K562 (cell line): ENCODE data around the gene EPO. TPM values are rescaled to one million over a fixed set of nuclear protein-coding genes. Genes with fewer than 3 reads are reported as not detected.
A peak's percentile ranks its signal among the peaks of the same experiment; 100 is the strongest.

Experiments
- CEBPG ChIP-seq, 3 experiments: fragments of 200-800 bp in 1 of 3; sonication (Bioruptor generic) in 1 of 3; sonication (generic) in 1 of 3; formaldehyde crosslinking in 1 of 3; IDR thresholded peaks in 2 of 3; conservative IDR thresholded peaks in 1 of 3; 2 replicates each; pipeline versions ENCODE4 v1.6.1 to v1.8.0; 2016 to 2022; ENCODE audit warnings: missing compliant biosample characterization in 2 of 3, missing genetic modification characterization in 2 of 3, mild to moderate bottlenecking in 1 of 3, missing genetic modification reagents in 1 of 3
- HOXB6 ChIP-seq: fragments of 250-450 bp; sonication (Bioruptor Pico); IDR thresholded peaks from 2 replicates; pipeline ENCODE4 v1.5.1; 2022; ENCODE audit warnings: mild to moderate bottlenecking, borderline replicate concordance
- KDM4B ChIP-seq, 2 experiments: fragments of 450-650 bp in 1 of 2; sonication (generic) in 1 of 2; IDR thresholded peaks; 2 replicates each; pipeline ENCODE4 v1.6.1; 2016 to 2017; ENCODE audit warnings: borderline replicate concordance in 2 of 2, antibody characterized with exemption in 1 of 2, low read depth in 1 of 2, mild to moderate bottlenecking in 1 of 2
- LARP7 ChIP-seq: fragments of 450-650 bp; IDR thresholded peaks from 2 replicates; pipeline ENCODE4 v1.6.1; 2016
- MAFF ChIP-seq: IDR thresholded peaks from 2 replicates; pipeline ENCODE4 v1.6.1; 2012; ENCODE audit warnings: low read length, improper control_type of control experiment
- MTA1 ChIP-seq: fragments of 450-650 bp; IDR thresholded peaks from 2 replicates; pipeline ENCODE4 v1.6.1; 2017; ENCODE audit warnings: borderline replicate concordance
- NFATC3 ChIP-seq: fragments of 450-650 bp; IDR thresholded peaks from 2 replicates; pipeline ENCODE4 v1.6.1; 2017; ENCODE audit warnings: mild to moderate bottlenecking
- PCBP1 ChIP-seq: fragments of 200-400 bp; formaldehyde crosslinking; IDR thresholded peaks from 2 replicates; pipeline ENCODE4 v1.6.1; 2018; ENCODE audit warnings: mild to moderate bottlenecking, low read depth, low read length; ENCODE audit not compliant: poor library complexity, severe bottlenecking
- POLR2A ChIP-seq: fragments of 450-650 bp; conservative IDR thresholded peaks from 2 replicates; pipeline ENCODE4 v1.6.1; 2016
- SOX6 ChIP-seq: fragments of 450-650 bp; IDR thresholded peaks from 2 replicates; pipeline ENCODE4 v1.6.1; 2014; ENCODE audit warnings: mild to moderate bottlenecking
- SREBF2 ChIP-seq: sonication (generic); formaldehyde crosslinking; IDR thresholded peaks from 2 replicates; pipeline ENCODE4 v1.4.0; 2020; ENCODE audit warnings: mild to moderate bottlenecking, missing genetic modification reagents
- SRSF9 ChIP-seq: fragments of 200-400 bp; formaldehyde crosslinking; IDR thresholded peaks from 2 replicates; pipeline ENCODE4 v1.6.1; 2017; ENCODE audit warnings: low read depth, low read length, borderline replicate concordance
- SUPT5H ChIP-seq: fragments of 450-650 bp; IDR thresholded peaks from 2 replicates; pipeline ENCODE4 v1.6.1; 2016
- TEAD1 ChIP-seq, 2 experiments: fragments of 450-650 bp in 1 of 2; sonication (generic) in 1 of 2; formaldehyde crosslinking; IDR thresholded peaks; 2 replicates each; pipeline versions ENCODE4 v1.4.0 to v1.8.0; 2020 to 2022; ENCODE audit warnings: mild to moderate bottlenecking in 2 of 2, missing genetic modification reagents in 1 of 2
- YY1 ChIP-seq, 3 experiments: IDR thresholded peaks; 2 replicates each; pipeline ENCODE4 v1.6.1; 2011; ENCODE audit warnings: low read length in 2 of 3, mild to moderate bottlenecking in 2 of 3, moderate library complexity in 2 of 3, borderline replicate concordance in 1 of 3, control low read depth in 1 of 3, low read depth in 1 of 3; ENCODE audit not compliant: insufficient read depth in 3 of 3, insufficient replicate concordance in 2 of 3, control insufficient read depth in 1 of 3, insufficient read length in 1 of 3; ENCODE audit errors: extremely low read depth in 1 of 3
- ZNF140 ChIP-seq: fragments of 250-450 bp; sonication (Bioruptor Pico); IDR thresholded peaks from 2 replicates; pipeline ENCODE4 v1.8.0; 2021; ENCODE audit warnings: moderate library complexity, mild to moderate bottlenecking, inconsistent platforms
- ZNF445 ChIP-seq: fragments of 250-450 bp; sonication (Bioruptor Pico); IDR thresholded peaks from 2 replicates; pipeline ENCODE4 v1.4.0; 2020; ENCODE audit warnings: low read depth, mild to moderate bottlenecking, moderate library complexity
- ZNF583 ChIP-seq: fragments of 250-450 bp; sonication (Bioruptor Pico); IDR thresholded peaks from 2 replicates; pipeline ENCODE4 v1.4.0; 2020
- ZNF780A ChIP-seq: fragments of 250-450 bp; sonication (Bioruptor Pico); IDR thresholded peaks from 2 replicates; pipeline ENCODE4 v1.5.0; 2021; ENCODE audit warnings: mild to moderate bottlenecking
- ZNF830 ChIP-seq: fragments of 250-450 bp; sonication (Bioruptor Pico); IDR thresholded peaks from 2 replicates; pipeline ENCODE4 v1.5.0; 2021; ENCODE audit warnings: mild to moderate bottlenecking
- polyA plus RNA-seq, 8 experiments: library from polyadenylated mRNA; depleted of rRNA in 4 of 8; stranded (reverse) in 5 of 8; unstranded in 3 of 8; fragments of >200 nt; fragmentation: Nextera tagmentation in 2 of 8; fragmentation: Illumina TruSeq in 1 of 8; extraction: Ambion mirVana in 2 of 8; extraction: Trizol in 1 of 8; gene quantifications; 2 replicates each; pipeline versions ENCODE4 v1.2.1 to v1.2.3, GENCODE V29; 2011 to 2014; ENCODE audit warnings: inconsistent platforms in 1 of 8, missing spikeins in 1 of 8
- total RNA-seq, 7 experiments: library from RNA; depleted of rRNA in 6 of 7; stranded (reverse); fragments of >200 nt in 6 of 7; fragmentation: Illumina TruSeq in 2 of 7; extraction: Trizol in 2 of 7; gene quantifications; 2 replicates each; pipeline versions ENCODE4 v1.2.1 to v1.2.3, GENCODE V29; 2011 to 2021; ENCODE audit warnings: low replicate concordance in 1 of 7
- TF ChIP-seq, protein P1 (sequence below): sonication (generic); formaldehyde crosslinking; IDR thresholded peaks from 2 replicates; pipeline ENCODE4 v1.5.0; 2020; ENCODE audit warnings: missing genetic modification reagents
- TF ChIP-seq, protein P2 (sequence below): fragments of 450-650 bp; IDR thresholded peaks from 2 replicates; pipeline ENCODE4 v1.6.1; 2016; ENCODE audit warnings: borderline replicate concordance
- TF ChIP-seq, protein P3 (sequence below): sonication (generic); formaldehyde crosslinking; IDR thresholded peaks from 2 replicates; pipeline ENCODE4 v1.9.0; 2022; ENCODE audit warnings: mild to moderate bottlenecking, missing genetic modification reagents
- TF ChIP-seq, protein P4 (sequence below), 2 experiments: fragments of 450-650 bp; conservative IDR thresholded peaks; 2 replicates each; pipeline ENCODE4 v1.6.1; 2017; ENCODE audit warnings: mild to moderate bottlenecking in 2 of 2, moderate library complexity in 2 of 2

Gene EPO
- total and polyA plus RNA-seq, 9 of the 15 experiments (the other 6 are each of a cell fraction or from before 2014, with no cell fraction given): 0.06 to 0.41 (median 0.07) TPM; not detected in 6

DNA sequence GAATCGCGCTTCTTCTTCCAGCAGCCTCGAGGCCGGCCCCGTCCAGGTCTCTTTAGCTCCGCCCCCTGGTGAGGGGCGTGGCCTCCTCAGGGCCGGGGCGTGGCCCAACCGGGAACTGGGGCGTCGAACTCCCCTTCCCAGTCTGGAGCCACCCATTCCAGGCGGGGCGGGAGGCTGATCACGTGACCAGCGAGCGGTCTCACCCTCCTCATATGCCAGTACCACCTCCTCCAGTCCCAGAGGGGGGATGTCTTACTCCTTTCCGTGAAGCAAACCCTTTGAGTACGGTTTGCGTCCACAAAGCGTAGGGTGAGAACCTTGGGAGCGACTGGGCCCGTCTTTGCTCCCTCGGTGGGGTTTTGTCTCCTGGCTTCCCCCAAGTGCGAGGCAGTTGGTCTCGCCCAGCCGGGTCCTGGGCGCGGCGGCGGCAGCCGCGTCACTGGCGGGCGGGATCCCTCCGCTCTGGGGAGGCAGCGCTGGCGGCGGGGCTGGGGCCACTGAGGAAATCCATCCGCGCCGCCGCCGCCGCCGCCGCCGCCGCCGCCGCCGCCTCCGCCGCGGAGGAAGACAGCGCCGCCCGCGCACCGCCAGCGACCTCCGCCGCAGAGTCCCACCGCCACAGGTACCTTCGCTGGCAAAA, 46.8 kb upstream of the EPO start, which contains the start of gene GNB2 (continued):
- TF ChIP-seq, protein P1, sequence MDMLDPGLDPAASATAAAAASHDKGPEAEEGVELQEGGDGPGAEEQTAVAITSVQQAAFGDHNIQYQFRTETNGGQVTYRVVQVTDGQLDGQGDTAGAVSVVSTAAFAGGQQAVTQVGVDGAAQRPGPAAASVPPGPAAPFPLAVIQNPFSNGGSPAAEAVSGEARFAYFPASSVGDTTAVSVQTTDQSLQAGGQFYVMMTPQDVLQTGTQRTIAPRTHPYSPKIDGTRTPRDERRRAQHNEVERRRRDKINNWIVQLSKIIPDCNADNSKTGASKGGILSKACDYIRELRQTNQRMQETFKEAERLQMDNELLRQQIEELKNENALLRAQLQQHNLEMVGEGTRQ (CRISPR knock-in tag): peak; percentile 98
- TF ChIP-seq ZNF445 (CRISPR knock-in tag): 0 out of 2 replicates have a peak, but pooled peaks have one; percentile 2
- no peak for TF ChIP-seq NFATC3
- TF ChIP-seq TEAD1 (CRISPR knock-in tag; IDR thresholded peaks at IDR 0.05): peak; percentile 58 to 75; a peak in 2 of 4 replicates
- no peak for TF ChIP-seq ZNF780A (CRISPR knock-in tag)
- TF ChIP-seq CEBPG (CRISPR knock-in tag; IDR thresholded peaks at IDR 0.05): no peak
- TF ChIP-seq CEBPG (tag; conservative IDR thresholded peaks at IDR 0.05 in 1 of 2, IDR thresholded peaks at IDR 0.05 in 1 of 2): no peak
- peak; percentile 49; the same call in 1 of the 2 replicates for TF ChIP-seq LARP7
- 0 out of 2 replicates have a peak, but pooled peaks have one; percentile 73 for TF ChIP-seq ZNF830
- TF ChIP-seq, protein P2, sequence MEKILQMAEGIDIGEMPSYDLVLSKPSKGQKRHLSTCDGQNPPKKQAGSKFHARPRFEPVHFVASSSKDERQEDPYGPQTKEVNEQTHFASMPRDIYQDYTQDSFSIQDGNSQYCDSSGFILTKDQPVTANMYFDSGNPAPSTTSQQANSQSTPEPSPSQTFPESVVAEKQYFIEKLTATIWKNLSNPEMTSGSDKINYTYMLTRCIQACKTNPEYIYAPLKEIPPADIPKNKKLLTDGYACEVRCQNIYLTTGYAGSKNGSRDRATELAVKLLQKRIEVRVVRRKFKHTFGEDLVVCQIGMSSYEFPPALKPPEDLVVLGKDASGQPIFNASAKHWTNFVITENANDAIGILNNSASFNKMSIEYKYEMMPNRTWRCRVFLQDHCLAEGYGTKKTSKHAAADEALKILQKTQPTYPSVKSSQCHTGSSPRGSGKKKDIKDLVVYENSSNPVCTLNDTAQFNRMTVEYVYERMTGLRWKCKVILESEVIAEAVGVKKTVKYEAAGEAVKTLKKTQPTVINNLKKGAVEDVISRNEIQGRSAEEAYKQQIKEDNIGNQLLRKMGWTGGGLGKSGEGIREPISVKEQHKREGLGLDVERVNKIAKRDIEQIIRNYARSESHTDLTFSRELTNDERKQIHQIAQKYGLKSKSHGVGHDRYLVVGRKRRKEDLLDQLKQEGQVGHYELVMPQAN: no peak
- TF ChIP-seq MTA1: peak; percentile 59; the same call in 1 of the 2 replicates
- peak in 1 of 2 experiments; percentile 91; a peak in 2 of 4 replicates for TF ChIP-seq KDM4B (IDR thresholded peaks at IDR 0.05; ENCODE audit: borderline replicate concordance in 2 of 2, low read depth in 1 of 2)
- TF ChIP-seq, protein P3, sequence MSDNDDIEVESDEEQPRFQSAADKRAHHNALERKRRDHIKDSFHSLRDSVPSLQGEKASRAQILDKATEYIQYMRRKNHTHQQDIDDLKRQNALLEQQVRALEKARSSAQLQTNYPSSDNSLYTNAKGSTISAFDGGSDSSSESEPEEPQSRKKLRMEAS (CRISPR knock-in tag): peak; percentile 68
- TF ChIP-seq PCBP1: peak; percentile 99
- peak; percentile 68 for TF ChIP-seq SOX6
- peak; percentile 76; the same call in 1 of the 2 replicates for TF ChIP-seq ZNF583 (CRISPR knock-in tag)
- TF ChIP-seq, protein P4, sequence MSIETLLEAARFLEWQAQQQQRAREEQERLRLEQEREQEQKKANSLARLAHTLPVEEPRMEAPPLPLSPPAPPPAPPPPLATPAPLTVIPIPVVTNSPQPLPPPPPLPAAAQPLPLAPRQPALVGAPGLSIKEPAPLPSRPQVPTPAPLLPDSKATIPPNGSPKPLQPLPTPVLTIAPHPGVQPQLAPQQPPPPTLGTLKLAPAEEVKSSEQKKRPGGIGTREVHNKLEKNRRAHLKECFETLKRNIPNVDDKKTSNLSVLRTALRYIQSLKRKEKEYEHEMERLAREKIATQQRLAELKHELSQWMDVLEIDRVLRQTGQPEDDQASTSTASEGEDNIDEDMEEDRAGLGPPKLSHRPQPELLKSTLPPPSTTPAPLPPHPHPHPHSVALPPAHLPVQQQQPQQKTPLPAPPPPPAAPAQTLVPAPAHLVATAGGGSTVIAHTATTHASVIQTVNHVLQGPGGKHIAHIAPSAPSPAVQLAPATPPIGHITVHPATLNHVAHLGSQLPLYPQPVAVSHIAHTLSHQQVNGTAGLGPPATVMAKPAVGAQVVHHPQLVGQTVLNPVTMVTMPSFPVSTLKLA (conservative IDR thresholded peaks at IDR 0.05): peak; percentile 85 to 88
- peak in 1 of 3 experiments; percentile 63 for TF ChIP-seq YY1 (IDR thresholded peaks at IDR 0.05; ENCODE audit: borderline replicate concordance in 1 of 3, control insufficient read depth in 1 of 3, extremely low read depth in 1 of 3, insufficient read depth in 3 of 3, insufficient read length in 1 of 3, insufficient replicate concordance in 2 of 3, low read depth in 1 of 3, low read length in 2 of 3)
- TF ChIP-seq ZNF140 (CRISPR knock-in tag): no peak
- no peak for TF ChIP-seq HOXB6 (CRISPR knock-in tag)
- peak; percentile 57; the same call in 1 of the 2 replicates for TF ChIP-seq POLR2A
- TF ChIP-seq MAFF: peak; percentile 78; the same call in 1 of the 2 replicates
- TF ChIP-seq SREBF2 (CRISPR knock-in tag): no peak
- TF ChIP-seq SRSF9: no peak
- TF ChIP-seq SUPT5H: 0 out of 2 replicates have a peak, but pooled peaks have one; percentile 1
